ENCODE data around the gene PLEKHG4. TPM values are rescaled to one million over a fixed set of nuclear protein-coding genes. Genes with fewer than 3 reads are reported as not detected.

The PLEKHG4 gene
- polyA plus RNA-seq, 2 of the 4 experiments (the other 2 are of a cell fraction), result 10.0 to 15.9 TPM

DNA sequence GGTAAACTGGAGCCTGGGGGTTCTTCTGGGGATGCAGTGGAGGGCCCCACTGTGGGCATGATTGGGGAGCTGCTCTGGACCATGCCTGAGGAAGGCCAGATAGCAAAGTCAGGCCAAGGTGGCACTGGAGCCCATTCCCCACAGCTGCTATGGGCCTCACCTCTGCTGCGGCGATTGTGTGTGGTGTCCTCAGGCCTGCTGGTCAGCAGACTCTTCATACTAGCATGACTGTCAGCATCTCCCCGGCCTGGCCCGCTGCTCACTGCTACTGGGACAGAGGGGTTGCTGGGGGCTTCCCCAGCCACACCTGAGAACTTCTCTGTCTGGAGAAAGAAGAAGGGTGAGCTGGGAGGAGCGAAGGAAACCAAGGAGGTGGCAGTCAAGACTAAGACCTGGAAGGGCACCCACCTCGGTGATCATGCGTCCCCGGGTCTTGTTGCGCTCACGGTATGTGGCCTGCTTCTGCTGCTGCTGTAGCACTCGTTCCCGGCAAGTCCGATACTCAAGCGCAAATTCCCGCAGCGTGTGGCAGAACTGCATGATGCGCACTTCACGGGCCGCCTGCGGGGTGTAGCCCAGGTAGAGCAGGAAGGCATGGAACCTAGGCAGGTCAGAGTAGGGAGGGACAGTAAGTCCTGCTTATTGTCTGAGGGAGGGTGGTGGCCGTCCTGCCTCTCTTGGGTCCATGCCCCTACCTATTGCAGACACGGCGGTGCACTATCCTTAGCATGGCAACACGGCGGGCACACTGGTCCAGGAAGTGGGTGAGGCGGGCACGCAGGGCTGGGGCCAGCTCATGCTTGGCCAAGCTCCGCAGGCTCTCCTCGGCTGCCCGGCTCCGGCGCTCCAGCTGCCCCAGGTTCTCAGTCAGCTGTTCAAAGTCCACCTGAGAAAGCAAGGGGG, 49.2 kb upstream of the PLEKHG4 start:
- TF ChIP-seq JUN (IDR thresholded peaks at IDR 0.05), result 0 out of 5 replicates have a peak, but pooled peaks of 1 of the 2 experiments have one; percentile 5
- TF ChIP-seq ESRRA (IDR thresholded peaks at IDR 0.05; ENCODE audit: borderline replicate concordance, low read length), result no peak
- TF ChIP-seq HDAC2 (IDR thresholded peaks at IDR 0.05), result no peak
- H3K27ac ChIP-seq, result no peak overlapping the region
- H3K4me1 ChIP-seq, result peaks cover 13% of the 10 kb centered on the region
- DNase-seq (ENCODE audit: low read depth in 1 of 2, low spot score in 1 of 2) (no peak), FAIRE-seq (no peak), ATAC-seq (no peak)
- POLR2A ChIA-PET, result interaction anchor here (0.5 kb wide), 1 partner anchor 11 kb away, joined by 7 read pairs; no protein-coding TSS in a partner anchor
- no peak overlapping the region for H3K4me3 ChIP-seq
- CTCF ChIA-PET, result interaction anchor here (1.4 to 14.1 kb wide), 2 partner anchors 15 to 28 kb away, joined by 3 to 138 read pairs; partner anchors contain the start of genes FHOD1 and SLC9A5
- H3K9me3 ChIP-seq, result no peaks in the 10 kb centered on the region
- H3K4me2 ChIP-seq, result no peak overlapping the region
- WGBS (ENCODE audit: missing lambda C conversion rate), result 95% methylated on average over 31 of the region's 32 CpGs

DNA sequence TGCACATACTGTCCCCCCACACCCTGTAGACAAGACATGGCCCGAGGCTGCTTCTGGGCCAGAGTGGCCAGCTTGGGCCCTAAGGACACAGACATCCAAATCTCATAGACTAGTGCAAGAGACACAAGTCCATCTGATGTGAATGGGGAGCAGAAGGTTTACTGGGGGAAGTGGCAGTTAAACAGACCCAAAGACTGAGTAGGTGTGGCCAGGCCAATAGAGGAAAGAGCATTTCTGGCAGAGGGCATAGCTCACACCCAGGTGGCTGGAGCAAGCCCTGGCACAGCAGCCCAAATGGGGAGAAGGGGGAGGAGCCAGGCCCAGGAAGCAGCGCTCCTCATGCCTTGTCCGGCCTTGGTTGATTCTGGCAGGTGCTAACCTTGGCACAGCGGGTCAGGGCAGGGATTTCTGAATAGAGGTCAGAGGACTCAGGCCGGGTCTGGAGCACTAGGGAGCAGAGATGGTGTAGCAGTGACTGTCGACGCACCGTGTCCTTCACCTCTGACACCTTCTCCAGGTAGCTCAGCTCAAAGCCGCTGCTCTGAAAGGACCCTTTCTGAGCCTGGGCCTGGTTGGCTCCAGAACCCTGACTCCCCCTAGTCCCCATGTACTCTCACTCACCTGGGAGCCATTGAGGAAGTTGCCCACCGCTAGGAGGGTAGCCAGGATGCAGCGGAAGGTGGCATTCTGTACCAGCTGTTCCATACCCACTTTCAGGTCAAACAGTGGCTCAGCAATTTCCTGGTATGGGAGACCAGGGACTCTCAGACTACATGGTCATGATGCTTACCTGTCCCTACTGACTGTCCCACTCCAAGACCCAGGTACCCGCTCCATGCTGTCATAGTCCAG, 48.3 kb upstream of the PLEKHG4 start:
- Histone ChIP-seq H3K4me1 (peaks cover 9% of the 10 kb centered on the region), H3K27ac (no peak overlapping the region), H3K4me3 (no peak overlapping the region), H3K9me3 (no peaks in the 10 kb centered on the region), H3K4me2 (no peak overlapping the region)
- CTCF ChIA-PET, result interaction anchor here (0.9 to 14.1 kb wide), 6 partner anchors 14 to 47 kb away, joined by 3 to 138 read pairs (median 4); partner anchors contain the start of genes FHOD1 and SLC9A5
- TF ChIP-seq CEBPB (IDR thresholded peaks at IDR 0.05), result no peak
- TF ChIP-seq FOXS1 (CRISPR knock-in tag; IDR thresholded peaks at IDR 0.05), result no peak
- no peak for TF ChIP-seq TP53 (CRISPR knock-in tag; IDR thresholded peaks at IDR 0.05)
- TF ChIP-seq NPAS2 (CRISPR knock-in tag; IDR thresholded peaks at IDR 0.05; ENCODE audit: borderline replicate concordance), result no peak
- no peak for TF ChIP-seq CHD2 (IDR thresholded peaks at IDR 0.05; ENCODE audit: low read length, partially characterized antibody)
- no peak for TF ChIP-seq RAD21 (conservative IDR thresholded peaks at IDR 0.05 in 1 of 2, IDR thresholded peaks at IDR 0.05 in 1 of 2)
- no peak for TF ChIP-seq KDM5A (IDR thresholded peaks at IDR 0.05)
- no peak for TF ChIP-seq JUNB (IDR thresholded peaks at IDR 0.05)
- TF ChIP-seq, protein P1, sequence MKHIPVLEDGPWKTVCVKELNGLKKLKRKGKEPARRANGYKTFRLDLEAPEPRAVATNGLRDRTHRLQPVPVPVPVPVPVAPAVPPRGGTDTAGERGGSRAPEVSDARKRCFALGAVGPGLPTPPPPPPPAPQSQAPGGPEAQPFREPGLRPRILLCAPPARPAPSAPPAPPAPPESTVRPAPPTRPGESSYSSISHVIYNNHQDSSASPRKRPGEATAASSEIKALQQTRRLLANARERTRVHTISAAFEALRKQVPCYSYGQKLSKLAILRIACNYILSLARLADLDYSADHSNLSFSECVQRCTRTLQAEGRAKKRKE (CRISPR knock-in tag; IDR thresholded peaks at IDR 0.05; ENCODE audit: low read depth), result no peak
- TF ChIP-seq, protein P2, sequence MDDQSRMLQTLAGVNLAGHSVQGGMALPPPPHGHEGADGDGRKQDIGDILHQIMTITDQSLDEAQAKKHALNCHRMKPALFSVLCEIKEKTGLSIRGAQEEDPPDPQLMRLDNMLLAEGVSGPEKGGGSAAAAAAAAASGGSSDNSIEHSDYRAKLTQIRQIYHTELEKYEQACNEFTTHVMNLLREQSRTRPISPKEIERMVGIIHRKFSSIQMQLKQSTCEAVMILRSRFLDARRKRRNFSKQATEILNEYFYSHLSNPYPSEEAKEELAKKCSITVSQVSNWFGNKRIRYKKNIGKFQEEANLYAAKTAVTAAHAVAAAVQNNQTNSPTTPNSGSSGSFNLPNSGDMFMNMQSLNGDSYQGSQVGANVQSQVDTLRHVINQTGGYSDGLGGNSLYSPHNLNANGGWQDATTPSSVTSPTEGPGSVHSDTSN (IDR thresholded peaks at IDR 0.05), result no peak
- TF ChIP-seq NR3C1 (IDR thresholded peaks at IDR 0.05), result no peak
- TF ChIP-seq HDAC2 (IDR thresholded peaks at IDR 0.05), result no peak
- no peak for TF ChIP-seq RNF2 (IDR thresholded peaks at IDR 0.05; ENCODE audit: borderline replicate concordance, low read depth)
- no peak for TF ChIP-seq HOXB13 (CRISPR knock-in tag; IDR thresholded peaks at IDR 0.05; ENCODE audit: low read depth)
- TF ChIP-seq GATA3 (IDR thresholded peaks at IDR 0.05; ENCODE audit: borderline replicate concordance), result no peak
- 97% methylated on average over 11 of the region's 12 CpGs for WGBS (ENCODE audit: missing lambda C conversion rate)
- DNase-seq (ENCODE audit: low read depth in 1 of 2, low spot score in 1 of 2) (no peak), FAIRE-seq (no peak), ATAC-seq (no peak)
- POLR2A ChIA-PET, result interaction anchor here (0.9 to 1.9 kb wide), 2 partner anchors 11 to 15 kb away, joined by 3 to 6 read pairs; no protein-coding TSS in a partner anchor

DNA sequence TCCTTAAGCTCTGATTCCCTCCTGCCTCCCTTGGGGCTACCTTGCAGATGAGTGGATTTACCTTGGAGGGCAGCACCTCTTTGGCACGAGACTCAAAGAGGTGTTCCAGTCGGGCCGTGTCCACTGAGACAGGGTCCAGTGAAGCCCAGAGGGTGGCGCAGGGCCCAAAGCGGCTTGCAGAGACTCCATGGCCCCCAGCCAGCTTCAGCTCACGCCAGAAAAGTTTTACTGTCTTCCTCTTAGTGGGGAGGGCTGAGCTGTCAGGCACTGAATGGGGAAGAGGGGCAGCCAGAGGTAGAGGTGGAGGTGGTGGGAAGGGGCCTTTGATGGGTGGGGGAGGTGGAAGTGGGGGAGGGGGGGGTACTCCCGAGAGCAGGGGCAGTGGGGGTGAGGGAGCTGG, 45.7 kb upstream of the PLEKHG4 start:
- no peak overlapping the region for H3K4me3 ChIP-seq
- DNase-seq (ENCODE audit: low read depth in 1 of 2, low spot score in 1 of 2) (no peak), ATAC-seq (no peak), FAIRE-seq (no peak)
- WGBS (ENCODE audit: missing lambda C conversion rate), result 84% methylated on average over 6 of the region's 7 CpGs
- POLR2A ChIA-PET, result no interaction called here
- H3K9me3 ChIP-seq, result no peaks in the 10 kb centered on the region
- H3K4me2 ChIP-seq, result no peak overlapping the region
- H3K4me1 ChIP-seq, result no peaks in the 10 kb centered on the region
- TF ChIP-seq, protein P3, sequence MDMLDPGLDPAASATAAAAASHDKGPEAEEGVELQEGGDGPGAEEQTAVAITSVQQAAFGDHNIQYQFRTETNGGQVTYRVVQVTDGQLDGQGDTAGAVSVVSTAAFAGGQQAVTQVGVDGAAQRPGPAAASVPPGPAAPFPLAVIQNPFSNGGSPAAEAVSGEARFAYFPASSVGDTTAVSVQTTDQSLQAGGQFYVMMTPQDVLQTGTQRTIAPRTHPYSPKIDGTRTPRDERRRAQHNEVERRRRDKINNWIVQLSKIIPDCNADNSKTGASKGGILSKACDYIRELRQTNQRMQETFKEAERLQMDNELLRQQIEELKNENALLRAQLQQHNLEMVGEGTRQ (IDR thresholded peaks at IDR 0.05), result no peak
- no peak for TF ChIP-seq CBX8 (IDR thresholded peaks at IDR 0.05)
- no peak overlapping the region for H3K27ac ChIP-seq
- CTCF ChIA-PET, result interaction anchor here (2.9 to 14.1 kb wide), 2 partner anchors 12 to 44 kb away, joined by 8 to 138 read pairs; partner anchors contain the start of genes FHOD1 and SLC9A5

Measured in A549 (cell line).